Right lobe of liver (tissue), 4 donors: Measurements from ENCODE around the gene UPF1.

Experiments used
- POLR2A ChIP-seq: fragments of 450-650 bp; IDR thresholded peaks from one replicate; pipeline ENCODE4 v1.6.1; 2017; ENCODE audit warnings: antibody characterized with exemption, mild to moderate bottlenecking
- TF ChIP-seq, protein P1 (sequence below), 4 donors: fragments of 200-600 bp in 3 of 4; fragments of 450-650 bp in 1 of 4; IDR thresholded peaks; one replicate each; pipeline versions ENCODE4 v1.5.1 to v1.8.0; 2016 to 2022; ENCODE audit warnings: antibody characterized with exemption in 4 of 4, mild to moderate bottlenecking in 2 of 4
- donor health status: DM: no; HTN: no; CAD: no.
- donor health status: DM: no; HTN: no; CAD: no.
- donor health status: DM: no; HTN: yes; CAD: no.

- TF ChIP-seq, protein P1, sequence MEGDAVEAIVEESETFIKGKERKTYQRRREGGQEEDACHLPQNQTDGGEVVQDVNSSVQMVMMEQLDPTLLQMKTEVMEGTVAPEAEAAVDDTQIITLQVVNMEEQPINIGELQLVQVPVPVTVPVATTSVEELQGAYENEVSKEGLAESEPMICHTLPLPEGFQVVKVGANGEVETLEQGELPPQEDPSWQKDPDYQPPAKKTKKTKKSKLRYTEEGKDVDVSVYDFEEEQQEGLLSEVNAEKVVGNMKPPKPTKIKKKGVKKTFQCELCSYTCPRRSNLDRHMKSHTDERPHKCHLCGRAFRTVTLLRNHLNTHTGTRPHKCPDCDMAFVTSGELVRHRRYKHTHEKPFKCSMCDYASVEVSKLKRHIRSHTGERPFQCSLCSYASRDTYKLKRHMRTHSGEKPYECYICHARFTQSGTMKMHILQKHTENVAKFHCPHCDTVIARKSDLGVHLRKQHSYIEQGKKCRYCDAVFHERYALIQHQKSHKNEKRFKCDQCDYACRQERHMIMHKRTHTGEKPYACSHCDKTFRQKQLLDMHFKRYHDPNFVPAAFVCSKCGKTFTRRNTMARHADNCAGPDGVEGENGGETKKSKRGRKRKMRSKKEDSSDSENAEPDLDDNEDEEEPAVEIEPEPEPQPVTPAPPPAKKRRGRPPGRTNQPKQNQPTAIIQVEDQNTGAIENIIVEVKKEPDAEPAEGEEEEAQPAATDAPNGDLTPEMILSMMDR (IDR thresholded peaks at IDR 0.05), result no peak
- TF ChIP-seq POLR2A, result no peak
Measured at GRCh38 chr19:18848878-18849661, 17.3 kb downstream of the UPF1 start.
